ENCODE data around the gene AGAP1.

AGAP1 gene

DNA sequence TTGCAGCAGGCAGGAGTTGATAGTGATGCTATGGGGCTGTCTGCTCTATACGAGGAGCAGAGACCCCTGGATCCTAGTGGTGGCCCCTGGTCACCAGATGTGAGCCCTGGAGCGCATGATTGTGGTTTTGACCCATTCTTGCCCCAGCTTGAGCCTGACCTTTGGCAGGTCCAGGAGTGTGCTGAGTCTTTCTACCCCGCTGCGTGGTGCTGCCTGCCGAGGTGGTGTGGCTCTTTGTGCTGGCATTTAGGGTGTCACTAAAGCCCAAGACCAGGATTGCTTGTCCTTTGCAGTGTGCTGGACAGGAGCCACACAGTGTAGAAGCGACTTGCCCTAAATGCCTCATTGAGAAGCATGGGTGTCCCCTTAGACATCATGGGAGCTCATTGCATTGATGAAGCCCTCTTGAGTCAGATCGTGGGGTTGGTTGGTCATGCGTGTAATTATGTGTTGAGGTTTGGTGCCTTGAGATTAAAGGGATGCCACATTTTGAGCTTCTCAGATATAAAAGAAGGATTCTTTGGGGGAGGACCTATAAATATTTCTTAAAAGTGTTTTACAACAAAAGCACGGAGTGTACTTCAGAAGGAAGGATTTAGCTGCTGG is 88.3 kb downstream of the AGAP1 start:
- DNase-seq (ENCODE audit: insufficient read length, low spot score) (no peak), FAIRE-seq (no peak)

DNA sequence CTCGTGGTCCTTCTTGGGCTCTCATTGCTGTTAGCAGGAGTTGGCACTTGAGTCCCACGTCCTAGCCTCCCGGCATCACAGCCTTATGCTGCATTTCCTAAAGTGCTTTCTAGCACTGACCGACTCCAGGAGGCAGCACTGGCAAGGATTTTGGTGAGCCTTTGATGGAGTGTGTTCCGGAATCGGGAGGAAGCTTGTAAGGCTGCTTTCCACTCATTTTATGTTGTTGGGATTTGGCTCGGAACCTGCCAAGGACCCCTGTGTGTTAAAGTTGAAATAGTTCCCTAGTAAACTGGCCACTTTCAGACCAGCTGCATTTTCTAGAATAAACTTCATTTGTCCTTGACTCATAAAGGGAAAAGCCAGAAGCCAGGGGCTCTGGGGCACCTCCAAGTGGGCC is 88.9 kb downstream of the AGAP1 start:
- no peak for DNase-seq (ENCODE audit: insufficient read length, low spot score)
- no peak for FAIRE-seq

DNA sequence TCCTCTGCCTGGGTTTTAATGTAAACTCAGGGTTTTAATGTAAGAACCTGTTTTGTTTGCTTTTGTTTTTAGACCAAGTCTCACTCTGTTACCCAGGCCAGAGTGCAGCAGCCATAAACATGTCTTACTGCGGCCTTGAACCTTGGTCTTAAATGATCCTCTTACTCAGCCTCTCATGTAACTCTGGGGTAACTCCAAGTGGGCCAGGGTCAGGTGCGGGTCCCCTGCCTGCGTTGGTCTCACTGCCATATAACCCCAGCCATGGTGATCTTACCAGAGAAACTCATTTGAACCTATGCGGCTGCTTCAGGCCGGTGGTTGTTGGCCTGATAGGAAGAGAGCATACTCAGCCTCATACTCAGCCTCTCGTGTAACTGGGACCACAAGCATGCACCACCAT is 89.3 kb downstream of the AGAP1 start:
- DNase-seq (ENCODE audit: insufficient read length, low spot score) (no peak), FAIRE-seq (no peak)

DNA sequence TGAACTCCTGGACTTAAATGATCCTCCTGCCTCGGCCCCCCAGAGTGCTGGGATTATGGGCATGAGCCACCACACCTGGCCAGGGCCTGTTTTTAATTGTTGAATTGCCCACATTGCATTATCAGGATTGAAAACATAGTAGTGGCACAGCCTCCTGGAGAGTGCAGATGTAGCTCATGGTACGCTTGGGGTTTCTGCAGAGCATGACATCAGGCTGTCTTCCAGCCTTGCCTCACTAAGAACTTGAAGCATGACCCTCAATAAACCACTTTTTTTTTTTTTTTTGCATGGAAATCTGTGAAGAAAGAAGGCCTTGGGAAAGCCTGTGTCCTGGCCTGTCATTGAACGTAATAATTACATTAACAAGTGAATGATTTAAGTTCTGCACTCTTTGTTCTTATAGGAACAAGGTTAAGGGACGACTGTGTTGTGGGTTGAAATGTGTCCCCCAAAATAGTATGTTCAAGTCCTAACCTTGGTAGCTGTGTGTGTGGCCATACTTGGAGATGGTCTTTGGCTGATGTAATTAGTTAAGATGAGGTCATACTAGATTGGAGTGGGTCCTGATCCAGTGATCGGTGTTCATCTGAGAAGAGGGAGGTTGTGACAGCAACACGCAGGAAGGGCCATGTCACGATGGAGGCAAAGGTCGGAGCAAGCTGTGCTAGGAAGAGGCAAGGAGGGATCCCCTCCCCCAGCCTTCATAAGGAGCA is 90.2 kb downstream of the AGAP1 start:
- FAIRE-seq = peak; percentile 13

DNA sequence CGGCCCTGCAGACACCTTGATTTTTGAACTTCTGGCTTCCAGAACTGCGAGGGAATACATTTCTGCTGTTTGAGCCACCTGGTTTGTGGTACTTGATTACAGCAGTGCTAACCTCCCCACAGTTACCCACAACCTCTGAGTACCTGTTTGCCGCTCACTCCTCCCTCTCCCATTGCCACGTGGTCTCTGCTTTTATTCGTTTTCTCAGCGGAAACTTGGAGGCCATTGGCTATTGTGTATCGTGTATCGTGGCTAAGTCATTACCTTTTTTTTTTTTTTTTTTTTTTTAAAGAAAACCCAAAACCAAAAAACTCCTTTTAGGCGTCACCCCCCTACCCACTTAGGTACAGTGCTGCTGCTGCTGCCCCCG is 90.8 kb downstream of the AGAP1 start:
- no peak for DNase-seq (ENCODE audit: insufficient read length, low spot score)
- no peak for FAIRE-seq

More for the DNA sequence above, 90.2 kb downstream of the AGAP1 start:
- DNase-seq (ENCODE audit: insufficient read length, low spot score) = no peak

DNA sequence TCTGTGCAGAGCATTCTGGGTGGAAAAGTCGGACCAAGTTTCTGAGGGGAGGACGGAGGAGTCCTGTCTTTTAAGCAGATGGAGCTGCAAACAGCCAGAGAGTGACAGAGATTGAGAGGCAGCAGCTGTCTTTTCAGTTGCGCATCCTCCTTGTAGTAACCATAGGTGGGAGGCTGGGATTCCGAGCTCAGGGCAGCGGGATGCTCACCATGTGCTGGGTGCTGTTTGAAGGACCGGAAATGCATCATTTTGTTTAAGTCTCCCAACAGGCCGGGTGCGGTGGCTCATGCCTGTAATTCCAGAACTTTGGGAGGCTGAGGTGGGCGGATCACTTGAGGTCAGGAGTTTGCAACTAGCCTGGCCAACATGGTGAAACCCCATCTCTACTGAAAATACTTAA is 93.4 kb downstream of the AGAP1 start:
- FAIRE-seq = no peak
- DNase-seq (ENCODE audit: insufficient read length, low spot score) = no peak

DNA sequence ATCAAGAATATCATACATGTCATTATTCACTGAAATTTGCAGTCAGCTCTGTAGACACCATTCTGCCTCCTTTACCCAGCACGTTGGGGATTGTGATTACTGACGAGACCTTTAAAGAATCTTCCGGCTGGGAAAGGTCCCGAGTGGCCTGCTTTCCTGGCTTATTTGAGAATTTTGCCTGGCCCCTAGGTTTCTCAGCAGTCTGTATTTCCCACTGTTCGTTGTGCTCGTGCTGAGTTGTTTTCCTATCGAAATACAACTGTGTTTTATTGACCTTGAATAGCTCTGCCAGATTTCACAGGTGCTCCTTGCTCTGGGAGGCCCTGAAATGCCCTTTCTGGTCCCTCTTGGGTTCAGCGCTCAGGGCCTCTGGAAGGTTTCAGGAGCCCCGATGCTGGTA is 94.9 kb downstream of the AGAP1 start:
- FAIRE-seq = no peak
- no peak for DNase-seq (ENCODE audit: insufficient read length, low spot score)

DNA sequence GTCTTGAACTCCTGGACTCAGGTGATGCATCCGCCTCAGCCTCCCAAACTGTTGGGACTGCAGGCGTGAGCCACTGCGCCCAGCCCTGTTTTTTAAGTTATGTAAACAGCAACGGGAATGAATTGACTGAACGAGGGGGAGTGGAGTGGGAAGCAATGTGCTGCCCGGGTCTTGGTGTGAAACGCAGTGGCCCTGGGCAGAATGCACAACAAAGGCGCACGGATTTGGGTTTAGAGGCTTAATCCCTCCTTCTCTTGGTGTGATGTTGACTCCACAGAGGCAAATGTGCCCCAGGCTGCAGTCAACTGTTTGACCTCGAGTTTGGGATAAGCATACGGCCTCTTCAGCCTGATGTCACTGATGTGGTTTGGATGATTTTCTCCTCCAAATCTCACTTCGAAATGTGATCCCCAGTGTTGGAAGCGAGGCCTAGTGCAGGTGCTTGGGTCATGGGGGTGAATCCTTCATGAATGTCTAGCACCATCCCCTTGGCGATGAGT is 97.4 kb downstream of the AGAP1 start:
- FAIRE-seq = no peak
- DNase-seq (ENCODE audit: insufficient read length, low spot score) = no peak

DNA sequence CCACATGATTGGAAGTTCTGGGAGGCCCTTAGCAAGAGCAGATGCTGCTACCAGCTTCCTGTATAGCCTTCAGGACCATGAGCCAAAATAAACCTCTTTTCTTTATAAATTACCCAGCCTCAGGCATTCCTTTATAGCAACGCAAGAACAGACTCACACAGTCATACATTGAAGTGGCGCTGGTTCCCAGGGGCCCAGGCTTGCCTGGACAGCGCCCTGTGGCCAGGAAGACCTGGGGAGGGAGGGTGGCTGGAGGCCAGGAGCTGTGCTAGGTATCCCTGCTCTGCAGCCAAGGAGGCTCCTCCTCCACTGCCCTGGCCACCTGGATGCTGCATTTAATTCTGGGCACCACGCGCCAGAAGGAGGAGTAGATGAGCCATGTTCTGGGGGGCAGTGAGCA is 98.1 kb downstream of the AGAP1 start:
- DNase-seq (ENCODE audit: insufficient read length, low spot score) (no peak), FAIRE-seq (no peak)

DNA sequence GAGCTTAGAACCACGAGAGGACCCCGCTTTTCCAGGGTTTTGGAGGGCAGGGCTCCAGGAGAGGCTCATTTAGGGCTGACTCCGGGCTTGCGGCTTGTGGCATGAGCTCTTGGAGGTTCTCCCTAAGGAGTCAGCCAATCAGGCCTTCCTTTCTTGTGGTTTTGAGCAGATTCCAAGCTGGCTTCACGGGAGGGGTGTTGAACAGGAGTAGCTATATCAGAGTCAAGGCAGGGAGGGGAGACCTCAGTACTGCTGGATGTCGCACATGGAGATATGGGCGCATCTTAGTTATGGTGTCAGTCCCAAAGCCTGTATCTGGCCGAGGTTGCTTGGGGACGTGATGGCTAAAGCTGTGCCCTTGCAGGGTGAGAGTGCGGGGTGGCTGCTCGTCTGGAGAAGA is 98.6 kb downstream of the AGAP1 start:
- DNase-seq (ENCODE audit: insufficient read length, low spot score) (no peak), FAIRE-seq (no peak)

DNA sequence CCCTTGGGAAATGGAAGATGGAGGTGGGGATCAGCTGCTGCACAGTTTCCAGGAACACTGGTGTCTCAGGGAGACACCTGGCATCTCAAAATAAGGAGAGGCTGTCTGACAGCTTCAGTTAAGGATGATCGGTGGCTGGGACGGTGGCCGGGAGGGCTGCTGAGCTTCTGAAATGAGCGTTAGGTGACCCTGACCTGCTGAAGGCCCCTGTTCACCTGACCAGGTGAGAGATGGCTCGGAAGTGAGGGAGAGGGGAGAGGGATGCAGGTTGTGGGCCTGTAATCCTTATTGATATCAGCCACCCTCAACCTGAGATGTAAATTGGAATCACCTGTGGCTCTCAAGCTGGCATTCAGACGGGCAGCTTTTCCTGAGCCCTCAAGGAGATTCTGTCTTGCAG is 99.0 kb downstream of the AGAP1 start:
- no peak for FAIRE-seq

DNA sequence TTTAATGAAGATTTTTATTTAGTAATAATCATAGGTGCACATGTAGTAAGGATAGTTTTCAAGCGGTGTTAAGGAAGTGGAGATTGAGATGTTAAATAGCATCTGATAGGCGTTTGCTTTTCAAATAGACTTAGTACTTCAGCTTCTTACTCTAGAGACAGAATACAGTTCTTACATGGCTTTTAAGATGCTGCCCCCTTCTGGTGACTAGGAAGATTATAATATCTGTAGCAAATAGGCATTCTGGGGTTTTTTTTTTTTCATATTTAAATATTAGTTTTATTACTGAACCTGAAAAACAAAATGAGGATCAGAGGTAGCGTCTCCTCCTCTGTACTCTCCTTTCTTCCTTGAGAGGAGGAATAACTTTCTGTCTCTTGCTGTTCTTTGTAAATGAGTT is 100.2 kb downstream of the AGAP1 start:
- no peak for FAIRE-seq
- DNase-seq (ENCODE audit: insufficient read length, low spot score) = peak; percentile 72

More for the DNA sequence above, 99.0 kb downstream of the AGAP1 start:
- no peak for DNase-seq (ENCODE audit: insufficient read length, low spot score)

DNA sequence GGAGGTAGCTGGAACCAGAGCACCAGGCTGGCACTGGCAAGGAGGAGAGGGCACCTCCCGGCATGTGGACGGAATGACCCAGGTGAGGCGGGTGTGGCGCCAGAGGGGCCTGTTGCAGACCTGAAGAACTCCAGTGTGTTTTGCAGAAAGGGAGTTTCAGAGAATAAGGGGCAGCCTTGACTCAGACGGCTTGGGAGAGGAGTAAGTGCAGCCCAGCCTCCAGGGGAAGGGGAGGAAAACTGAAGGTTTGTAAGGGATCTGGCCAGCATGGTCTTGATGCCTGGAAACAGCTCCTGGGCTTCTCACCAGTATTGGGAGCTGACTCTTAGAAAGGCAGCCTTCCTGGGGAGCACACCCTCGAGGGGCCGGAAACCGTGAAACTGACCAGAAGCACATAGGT is 101.1 kb downstream of the AGAP1 start:
- DNase-seq (ENCODE audit: insufficient read length, low spot score) = no peak
- no peak for FAIRE-seq

DNA sequence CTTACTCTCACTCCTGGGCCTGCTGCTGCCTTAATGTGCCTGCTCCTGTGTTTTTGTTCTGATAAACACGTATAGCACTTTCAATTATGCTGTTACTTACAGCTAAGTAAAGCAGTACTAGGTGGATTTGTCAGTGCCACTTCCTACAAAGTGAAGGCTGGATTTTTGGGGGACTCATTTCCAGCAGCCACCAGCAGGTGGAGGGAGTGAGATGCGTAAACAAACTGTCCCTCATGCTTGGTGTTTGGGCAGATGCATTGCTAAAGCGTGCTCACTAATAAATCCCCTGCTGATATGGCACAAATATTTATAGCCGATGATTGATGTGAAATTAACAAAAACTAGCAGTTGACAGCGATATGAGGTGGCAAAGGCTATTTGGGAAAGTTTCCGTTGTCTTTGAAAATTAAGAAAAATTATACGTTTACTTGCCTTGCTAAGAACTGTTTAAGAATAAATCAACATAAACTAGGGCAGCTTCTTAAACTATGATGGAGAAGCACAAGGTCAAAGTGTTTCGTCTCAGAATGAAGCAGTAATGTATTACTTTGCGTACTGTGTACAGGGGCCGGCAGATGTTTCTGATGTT is 101.7 kb downstream of the AGAP1 start:
- DNase-seq (ENCODE audit: insufficient read length, low spot score) (peak; percentile 71), FAIRE-seq (peak; percentile 57)

DNA sequence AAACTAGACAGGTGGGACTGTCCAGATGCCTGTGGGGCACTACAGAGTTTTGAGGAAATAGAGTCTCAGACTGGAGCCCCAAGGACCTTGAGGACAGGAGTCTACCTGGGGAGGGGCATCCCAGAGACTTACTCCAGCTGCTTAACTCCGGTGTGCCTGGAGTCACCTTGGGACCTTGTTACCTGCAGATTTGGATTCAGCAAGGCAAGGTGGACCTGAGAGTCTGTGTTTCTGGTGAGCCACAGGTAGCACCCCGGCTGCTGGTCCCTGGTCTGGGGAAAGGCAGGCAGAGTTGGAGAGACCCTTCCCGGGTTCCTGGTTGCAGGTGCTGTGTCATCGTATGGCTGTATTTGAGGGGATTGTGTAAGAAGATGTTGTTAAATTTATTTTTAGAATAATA is 102.4 kb downstream of the AGAP1 start:
- FAIRE-seq (no peak), DNase-seq (ENCODE audit: insufficient read length, low spot score) (no peak)

DNA sequence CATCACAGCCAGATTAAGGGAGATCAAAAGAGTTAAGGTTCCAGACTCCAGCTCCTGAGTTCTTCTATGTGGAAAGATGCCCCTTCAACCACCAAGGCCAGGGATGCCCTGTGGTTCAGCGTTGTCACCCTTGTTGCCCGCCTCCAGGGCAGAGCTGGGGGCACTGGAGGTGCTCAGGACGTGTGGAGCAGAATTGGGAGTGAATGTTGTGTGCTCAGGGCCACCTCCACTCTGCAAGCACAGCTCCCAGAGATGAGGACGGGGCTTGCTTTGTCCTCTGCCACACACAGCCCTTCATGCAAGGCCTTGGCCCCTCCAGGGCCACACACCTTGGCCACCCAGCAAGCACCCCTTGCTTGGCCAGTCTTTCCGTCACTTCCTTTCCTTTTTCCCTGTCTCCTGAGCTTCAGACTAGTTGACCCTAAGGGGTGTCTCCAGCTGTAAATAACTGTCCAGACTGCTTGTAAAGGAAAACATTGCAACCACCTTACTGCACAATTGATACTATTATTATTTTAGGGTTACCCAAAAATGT is 103.3 kb downstream of the AGAP1 start:
- DNase-seq (ENCODE audit: insufficient read length, low spot score) = no peak
- FAIRE-seq = no peak

DNA sequence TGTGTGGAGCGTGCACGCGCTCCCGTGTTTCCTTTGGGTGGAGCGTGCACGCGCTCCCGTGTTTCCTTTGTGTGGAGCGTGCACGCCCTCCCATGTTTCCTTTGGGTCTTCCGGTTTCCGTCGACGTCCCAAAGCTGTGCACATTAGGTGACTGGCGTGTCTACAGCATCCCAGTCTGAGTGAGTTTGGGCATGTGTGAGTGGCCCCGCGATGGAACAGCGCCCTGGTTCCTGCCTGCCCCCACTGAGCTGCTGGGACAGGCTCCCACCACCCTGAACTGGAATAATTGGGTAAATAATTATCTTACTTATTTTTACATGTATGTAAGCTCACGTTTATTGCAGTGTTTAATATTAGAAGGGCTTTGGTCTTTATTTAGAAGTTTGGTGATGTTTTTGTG is 104.2 kb downstream of the AGAP1 start:
- no peak for FAIRE-seq
- no peak for DNase-seq (ENCODE audit: insufficient read length, low spot score)

DNA sequence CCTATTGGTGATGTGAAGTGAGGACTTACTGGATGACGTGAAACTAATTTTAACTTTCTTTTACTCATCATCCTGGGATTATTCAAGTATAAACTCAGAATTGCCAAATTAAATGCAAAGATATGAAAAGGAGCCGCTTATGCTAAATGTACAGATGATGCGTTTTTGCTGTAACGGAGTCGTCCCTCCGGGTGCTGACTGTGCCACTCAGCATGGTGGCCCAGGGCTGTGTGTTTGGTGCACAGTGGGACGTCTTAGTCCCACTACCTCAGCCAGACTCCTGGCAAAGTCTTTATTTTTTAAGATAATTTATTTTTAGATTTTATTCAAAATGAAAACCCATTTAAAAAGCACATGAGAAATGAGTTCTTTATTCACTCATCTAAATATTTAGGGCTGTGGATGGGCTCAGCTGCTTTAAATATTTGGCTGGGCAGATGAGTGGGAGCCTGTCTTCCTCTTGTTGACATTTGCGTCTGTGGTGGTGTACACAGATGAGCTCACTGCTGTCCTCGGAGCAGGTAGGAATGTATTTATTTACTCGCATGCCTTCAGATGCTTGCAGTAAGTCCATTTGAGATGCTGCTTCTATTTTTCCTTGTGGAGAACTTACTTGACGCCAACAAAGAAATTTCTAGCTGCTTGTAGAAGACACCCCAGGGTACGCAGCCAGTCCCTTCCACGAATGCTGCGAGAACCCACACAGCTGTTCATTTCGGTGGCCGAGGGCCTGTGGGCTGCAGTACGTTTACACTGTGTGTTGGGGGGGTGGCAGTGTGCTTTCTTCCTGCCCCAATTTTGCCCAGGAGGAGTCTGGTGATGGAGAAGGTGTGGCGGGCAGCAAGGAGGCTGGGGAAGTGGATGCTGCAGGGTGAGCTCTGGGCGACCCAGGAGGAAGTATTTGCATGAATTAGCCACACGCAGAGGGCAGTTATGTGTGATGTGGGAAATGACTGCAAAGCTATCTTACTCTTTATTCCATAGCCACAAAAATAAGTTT is 105.0 kb downstream of the AGAP1 start:
- no peak for DNase-seq (ENCODE audit: insufficient read length, low spot score)
- FAIRE-seq = no peak

DNA sequence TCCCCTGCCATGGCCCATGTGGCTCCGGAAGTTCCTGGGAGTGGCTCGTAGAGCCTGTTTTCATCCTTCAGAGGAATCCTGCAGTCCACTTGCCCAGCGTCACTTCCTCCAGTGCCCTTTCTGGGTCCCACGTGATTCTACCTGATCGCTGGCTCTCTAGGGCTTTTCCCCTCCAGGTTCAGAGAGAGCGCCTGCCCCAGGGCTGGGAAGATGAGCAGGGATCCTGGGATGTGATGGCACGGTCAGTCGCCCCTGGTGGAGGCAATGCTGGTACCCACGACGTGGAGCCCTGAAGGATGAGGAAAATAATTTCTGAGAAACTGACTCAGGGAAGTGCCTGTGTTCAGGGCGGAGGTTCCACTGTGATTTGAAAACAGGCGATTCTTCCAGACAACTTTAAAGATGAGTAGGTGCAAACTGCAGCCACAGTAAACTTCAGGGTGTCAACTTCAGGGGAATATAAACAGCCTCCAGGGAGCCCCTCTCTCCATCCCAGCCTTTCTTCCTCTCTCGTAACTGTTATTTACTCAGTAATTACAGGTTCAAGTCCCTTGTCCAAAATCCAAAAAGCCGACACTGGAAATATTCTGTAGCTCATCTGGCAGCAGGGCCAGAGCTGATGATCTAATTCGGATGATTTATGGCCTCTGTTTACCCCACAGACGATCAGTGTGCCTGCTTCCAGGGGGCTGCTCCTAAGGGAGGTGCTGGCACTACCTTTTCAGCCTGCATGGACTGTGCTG is 105.9 kb downstream of the AGAP1 start:
- FAIRE-seq (no peak), DNase-seq (ENCODE audit: insufficient read length, low spot score) (no peak)

DNA sequence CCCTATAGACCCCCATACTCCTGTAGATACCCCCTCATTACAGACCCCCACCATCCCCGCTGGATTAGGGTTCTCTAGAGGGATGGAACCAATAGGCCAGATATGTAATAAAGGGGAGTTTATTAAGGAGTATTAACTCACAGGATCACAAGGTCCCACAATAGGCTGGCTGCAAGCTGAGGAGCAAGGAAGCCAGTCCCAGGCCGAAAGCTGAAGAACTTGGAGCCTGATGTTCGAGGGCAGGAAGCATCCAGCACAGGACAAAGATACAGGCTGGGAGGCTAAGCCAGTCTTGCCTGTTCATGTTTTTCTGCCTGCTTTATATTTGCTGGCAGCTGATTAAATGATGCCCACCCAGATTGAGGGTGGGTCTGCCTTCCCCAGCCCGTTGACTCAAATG is 106.6 kb downstream of the AGAP1 start:
- no peak for FAIRE-seq

More for the DNA sequence above, 106.6 kb downstream of the AGAP1 start:
- DNase-seq (ENCODE audit: insufficient read length, low spot score) = no peak
